Ishikawa (cell line): ENCODE results near the gene FUNDC2.

Source experiments
- CEBPB ChIP-seq: IDR thresholded peaks from 2 replicates; pipeline ENCODE4 v1.6.1; 2012
- CREB1 ChIP-seq: IDR thresholded peaks from 2 replicates; pipeline ENCODE4 v1.6.1; 2012; ENCODE audit warnings: low read depth
- EGR1 ChIP-seq: IDR thresholded peaks from 2 replicates; pipeline ENCODE4 v1.6.1; 2012
- EP300 ChIP-seq: IDR thresholded peaks from 2 replicates; pipeline ENCODE4 v1.6.1; 2012; ENCODE audit warnings: borderline replicate concordance
- FOXM1 ChIP-seq: IDR thresholded peaks from 2 replicates; pipeline ENCODE4 v1.6.1; 2012; ENCODE audit warnings: low read depth, borderline replicate concordance
- MAX ChIP-seq: IDR thresholded peaks from 2 replicates; pipeline ENCODE4 v1.6.1; 2012
- NFIC ChIP-seq: IDR thresholded peaks from 2 replicates; pipeline ENCODE4 v1.6.1; 2012
- RAD21 ChIP-seq: IDR thresholded peaks from 2 replicates; pipeline ENCODE4 v1.6.1; 2012; ENCODE audit warnings: low read depth
- REST ChIP-seq: IDR thresholded peaks from 2 replicates; pipeline ENCODE4 v1.6.1; 2012; ENCODE audit warnings: low read depth, mild to moderate bottlenecking
- TAF1 ChIP-seq: IDR thresholded peaks from 2 replicates; pipeline ENCODE4 v1.6.1; 2012; ENCODE audit warnings: low read depth, mild to moderate bottlenecking
- TCF12 ChIP-seq: IDR thresholded peaks from 2 replicates; pipeline ENCODE4 v1.6.1; 2012; ENCODE audit warnings: low read depth
- TEAD4 ChIP-seq: IDR thresholded peaks from 2 replicates; pipeline ENCODE4 v1.6.1; 2012
- USF1 ChIP-seq: IDR thresholded peaks from 2 replicates; pipeline ENCODE4 v1.6.1; 2012
- YY1 ChIP-seq: IDR thresholded peaks from 2 replicates; pipeline ENCODE4 v1.6.1; 2012; ENCODE audit warnings: low read depth
- ZBTB7A ChIP-seq: IDR thresholded peaks from 2 replicates; pipeline ENCODE4 v1.6.1; 2012; ENCODE audit warnings: low read depth

The FUNDC2 gene

DNA sequence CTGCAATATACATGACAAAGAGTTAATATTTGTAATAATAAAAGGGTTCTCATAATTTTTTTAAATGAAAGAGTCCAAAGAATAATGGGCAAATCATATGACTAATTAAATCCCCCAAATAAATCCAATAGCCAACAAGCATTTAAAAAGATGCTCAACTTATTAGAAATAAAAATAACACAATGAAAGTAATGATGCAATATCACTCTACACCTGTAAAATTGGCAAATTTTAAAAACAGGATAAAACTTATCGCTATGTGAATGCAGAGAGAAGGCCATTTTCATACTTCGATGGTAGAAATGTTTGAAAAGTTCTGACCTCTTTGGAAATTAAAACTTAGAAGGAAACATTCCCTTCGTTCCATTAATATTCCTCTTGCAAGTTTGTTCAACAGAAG is 6.1 kb upstream of the FUNDC2 start:
- TF ChIP-seq MAX: no peak
- TF ChIP-seq ZBTB7A: no peak
- TF ChIP-seq YY1: no peak
- no peak for TF ChIP-seq NFIC
- no peak for TF ChIP-seq CEBPB
- TF ChIP-seq EP300: no peak
- no peak for TF ChIP-seq TAF1
- TF ChIP-seq CREB1: no peak

DNA sequence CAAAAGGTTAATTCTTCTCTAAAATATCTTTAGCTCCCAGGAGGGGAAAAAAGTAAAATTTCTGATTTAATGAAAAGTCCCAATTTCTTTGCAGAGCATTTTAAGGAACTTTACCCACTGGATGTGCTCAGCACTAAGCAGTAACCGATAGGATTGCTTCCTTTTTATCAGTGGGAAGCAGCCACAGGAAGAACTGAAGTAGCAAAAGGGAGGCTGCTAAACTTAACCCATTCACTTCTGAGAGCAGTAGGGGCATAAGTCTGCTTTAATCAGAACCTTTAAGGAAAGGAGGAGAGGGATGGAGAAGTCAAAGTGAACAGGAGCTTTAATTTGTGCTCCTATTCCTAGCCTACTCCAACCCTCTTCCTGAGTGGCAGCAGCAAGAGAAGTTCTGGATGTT is 4.1 kb upstream of the FUNDC2 start, which contains the start of gene F8:
F8 (minus strand) TSS at position 139 of the 400 bp plus-strand sequence. CDS start 171 bp downstream, outside the sequence.
- TF ChIP-seq EP300 (no peak), TCF12 (no peak), REST (no peak), USF1 (no peak), YY1 (no peak), CEBPB (no peak), NFIC (no peak), RAD21 (no peak), EGR1 (no peak), FOXM1 (no peak), TEAD4 (no peak), ZBTB7A (no peak), MAX (no peak), TAF1 (no peak), CREB1 (no peak)

DNA sequence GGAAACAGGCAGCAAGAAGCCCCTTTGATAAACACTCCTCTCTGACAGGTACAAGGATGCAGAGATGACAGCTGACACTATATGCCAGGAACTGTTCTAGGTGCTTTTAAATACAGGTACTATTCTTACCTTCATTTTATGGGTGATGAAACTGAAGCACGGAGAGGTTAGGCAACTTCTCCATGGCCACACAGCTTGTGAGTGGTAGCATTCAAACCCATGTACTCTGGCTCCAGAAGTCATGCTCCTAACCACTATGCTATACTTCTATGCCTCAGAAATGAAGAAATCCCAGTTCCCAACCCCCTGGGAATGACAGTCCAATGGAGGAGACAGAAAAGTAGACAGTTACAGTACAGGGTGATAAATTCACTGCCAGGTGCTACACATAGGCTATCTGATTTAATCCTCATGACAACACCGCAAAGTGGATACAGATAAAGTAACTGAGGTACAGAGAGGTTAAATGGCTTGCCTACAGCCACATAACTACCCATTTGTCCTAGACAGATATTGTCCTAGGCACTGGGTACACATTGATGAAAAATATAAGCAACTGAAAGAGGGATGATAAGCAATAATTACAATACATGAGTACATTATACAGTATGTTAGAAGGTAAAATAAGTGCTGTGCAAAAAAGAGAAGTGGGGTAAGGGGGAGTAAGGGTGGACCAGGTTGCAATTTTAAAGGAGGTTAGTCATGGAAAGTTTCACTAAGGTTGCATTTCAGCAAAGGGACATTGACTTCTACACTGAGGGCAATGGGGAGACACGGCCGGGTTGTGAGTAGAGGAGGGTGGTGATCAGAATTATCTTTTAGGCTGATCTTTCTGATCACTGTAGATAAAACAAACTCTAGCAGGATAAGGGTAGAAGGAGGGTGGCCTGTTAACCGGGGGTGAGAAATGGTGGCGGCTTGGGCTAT is 2.5 kb upstream of the FUNDC2 start:
- TF ChIP-seq TEAD4: no peak
- TF ChIP-seq NFIC: no peak
- no peak for TF ChIP-seq CREB1
- no peak for TF ChIP-seq YY1
- TF ChIP-seq MAX: no peak
- no peak for TF ChIP-seq TCF12
- no peak for TF ChIP-seq EGR1
- TF ChIP-seq USF1: no peak
- no peak for TF ChIP-seq FOXM1
- no peak for TF ChIP-seq REST
- TF ChIP-seq CEBPB: no peak
- no peak for TF ChIP-seq TAF1
- TF ChIP-seq RAD21: no peak
- TF ChIP-seq EP300: no peak
- no peak for TF ChIP-seq ZBTB7A

DNA sequence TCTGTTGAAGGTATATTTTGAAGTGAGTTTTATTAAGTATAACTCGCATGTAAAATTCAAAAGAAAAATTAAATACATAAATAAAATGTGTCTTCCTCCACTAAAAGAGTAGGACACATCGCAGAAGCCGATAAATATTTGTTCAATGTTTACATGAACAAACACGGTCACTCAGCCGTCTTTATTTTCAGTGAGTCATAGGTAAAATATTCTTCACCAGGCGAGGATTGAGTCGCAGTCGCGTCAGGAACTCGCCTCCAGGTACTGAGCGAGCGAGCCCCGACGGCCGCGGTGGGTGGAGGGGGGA is 271 bp upstream of the FUNDC2 start:
- no peak for TF ChIP-seq RAD21
- TF ChIP-seq TEAD4: peak; percentile 1; the same call in 1 of the 2 replicates
- no peak for TF ChIP-seq FOXM1
- no peak for TF ChIP-seq TAF1

DNA sequence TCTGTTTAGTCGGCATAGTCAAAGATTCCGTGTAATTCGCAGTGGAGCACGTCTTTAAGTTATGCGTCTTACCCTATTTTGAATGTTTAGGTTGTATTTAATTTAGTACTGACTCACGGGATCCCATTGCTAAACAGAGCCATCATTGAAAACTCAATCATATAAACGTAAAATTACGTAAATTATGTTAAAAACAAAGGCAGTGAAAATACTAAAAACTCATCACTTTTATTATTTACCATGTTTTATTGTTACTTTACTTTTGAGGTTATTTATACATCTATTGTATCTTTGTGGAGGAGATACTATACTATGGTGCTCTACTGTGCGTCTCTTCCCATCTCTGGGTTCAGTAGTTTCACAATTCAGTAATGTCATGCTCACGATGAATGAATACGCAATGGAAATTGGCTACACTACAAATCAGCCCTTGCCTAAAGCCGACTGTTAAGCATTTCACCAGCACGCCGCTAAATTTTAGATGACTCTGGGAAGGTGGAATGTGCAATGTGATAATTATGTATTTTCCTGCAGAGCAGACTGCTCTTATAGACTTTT is 944 bp downstream of the FUNDC2 start:
- TF ChIP-seq EP300 (no peak), MAX (no peak), REST (no peak), YY1 (no peak), TCF12 (no peak), TEAD4 (no peak), FOXM1 (no peak), CREB1 (no peak), ZBTB7A (no peak), USF1 (no peak), CEBPB (no peak; the same call in 1 of the 2 replicates), EGR1 (no peak), TAF1 (no peak), RAD21 (no peak), NFIC (no peak)
